Dermis blood vessel endothelial cell (primary cell): ENCODE results near the gene CRLF1. TPM values are rescaled to one million over a fixed set of nuclear protein-coding genes. Genes with fewer than 3 reads are reported as not detected.

Source experiments
- DNase-seq: peaks from one replicate; pipeline ENCODE4 v3.0.0; 2010
- total RNA-seq: library from RNA; depleted of rRNA; stranded (reverse); fragments of >200 nt; gene quantifications from 2 replicates; pipeline ENCODE4 v1.2.3, GENCODE V29; 2014

CRLF1 gene
- total RNA-seq, 1 donor from 2014 or later: not detected

DNA sequence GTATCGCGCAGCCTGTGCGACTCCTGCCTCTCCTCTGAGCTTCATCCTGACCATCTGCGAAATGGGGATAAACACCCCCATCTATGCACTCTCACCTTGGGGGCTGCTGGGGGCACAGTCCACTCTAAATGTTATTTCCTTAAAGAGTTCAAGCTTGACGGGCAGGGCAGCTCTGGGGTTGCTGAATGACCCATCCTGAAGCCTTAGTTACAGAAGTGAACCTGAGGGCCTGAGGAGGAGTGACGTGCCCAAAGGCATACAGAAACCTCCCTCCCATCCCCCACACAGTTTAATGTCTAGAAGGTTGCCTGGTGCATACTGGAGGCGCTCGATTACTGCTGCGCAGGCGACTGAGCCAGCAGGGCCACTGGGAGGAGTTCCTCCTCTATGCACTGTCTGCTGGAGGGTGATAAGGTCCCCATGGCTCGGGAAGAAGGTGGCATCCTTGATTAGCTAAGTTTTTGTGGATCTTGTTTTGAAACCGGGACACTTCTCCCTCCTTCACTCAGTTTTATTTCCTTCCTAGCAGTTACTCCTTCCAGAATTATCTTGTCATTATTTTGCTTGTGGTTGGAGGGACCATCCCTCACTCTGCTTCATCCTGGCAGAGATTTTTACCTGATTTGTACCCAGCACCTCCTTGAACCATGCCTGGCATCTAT is 62.7 kb downstream of the CRLF1 start:
- peak; percentile 63 for DNase-seq

Other genes starting within 250 kb of the CRLF1 start
- gene GDF15, start 220.6 kb downstream of the CRLF1 start, total RNA-seq: 106 and 152 TPM in 2 replicates
- gene LRRC25, start 209.2 kb downstream of the CRLF1 start, total RNA-seq: not detected in 2 replicates
- 88.8 and 96.7 TPM in 2 replicates for gene SSBP4, start 187.4 kb downstream of the CRLF1 start, total RNA-seq
- 35.4 and 69.7 TPM in 2 replicates for gene ISYNA1, start 168.7 kb downstream of the CRLF1 start, total RNA-seq
- gene ELL, start 84.7 kb downstream of the CRLF1 start, total RNA-seq: 12.3 and 14.8 TPM in 2 replicates
- 216 and 253 TPM in 2 replicates for gene FKBP8, start 63.2 kb downstream of the CRLF1 start, total RNA-seq
- gene KXD1, start 48.9 kb downstream of the CRLF1 start, total RNA-seq: 58.0 and 91.2 TPM in 2 replicates
- 755 and 1,061 TPM in 2 replicates for gene UBA52, start 34.9 kb downstream of the CRLF1 start, total RNA-seq
- 75.5 and 91.2 TPM in 2 replicates for gene REX1BD, start 18.0 kb downstream of the CRLF1 start, total RNA-seq
- gene TMEM59L, start 6.1 kb upstream of the CRLF1 start, total RNA-seq: under 0.01 TPM in 1 of 2 replicates, not detected in the other
- gene KLHL26, start 30.2 kb upstream of the CRLF1 start, total RNA-seq: 1.9 and 9.1 TPM in 2 replicates
- gene CRTC1, start 76.9 kb upstream of the CRLF1 start, total RNA-seq: 1.2 and 1.8 TPM in 2 replicates
- gene COMP, start 184.5 kb upstream of the CRLF1 start, total RNA-seq: not detected in 2 replicates
- 100 and 107 TPM in 2 replicates for gene UPF1, start 225.2 kb upstream of the CRLF1 start, total RNA-seq